Stomach (tissue), 9 donors: ENCODE data around the gene ELMO3. TPM values are rescaled to one million over a fixed set of nuclear protein-coding genes. Genes with fewer than 3 reads are reported as not detected.

ENCODE experiments used
- DNase-seq, 2 donors: peaks; one replicate each; pipeline versions ENCODE4 v3.0.0 to v3.0.0-alpha.2; 2013 to 2019
- H3K27ac ChIP-seq, 5 donors: fragments of 200-600 bp in 4 of 5; sonication (generic) in 4 of 5; one replicate each; pipeline ENCODE4 v1.5.1; 2013 to 2019; ENCODE audit warnings: mild to moderate bottlenecking in 1 of 5, moderate library complexity in 1 of 5
- H3K27me3 ChIP-seq, 3 donors: fragments of 200-600 bp; sonication (generic); one replicate each; pipeline ENCODE4 v1.5.1; 2017 to 2019; ENCODE audit warnings: mixed run types in 1 of 3
- H3K36me3 ChIP-seq, 4 donors: fragments of 200-600 bp; sonication (generic); 1 replicate in 3 of 4; 2 replicates in 1 of 4; pipeline ENCODE4 v1.5.1; 2016 to 2019
- H3K4me1 ChIP-seq, 4 donors: fragments of 200-600 bp; sonication (generic); one replicate each; pipeline ENCODE4 v1.5.1; 2016 to 2019
- H3K4me3 ChIP-seq, 4 donors: fragments of 200-600 bp; sonication (generic) in 3 of 4; one replicate each; pipeline ENCODE4 v1.5.1; 2016 to 2019; ENCODE audit warnings: mild to moderate bottlenecking in 1 of 4
- H3K9me3 ChIP-seq, 4 donors: fragments of 200-600 bp; sonication (generic); one replicate each; pipeline ENCODE4 v1.5.1; 2016 to 2019
- EP300 ChIP-seq: sonication (generic); formaldehyde crosslinking; IDR thresholded peaks from one replicate; pipeline ENCODE4 v1.6.1; 2017; ENCODE audit warnings: antibody characterized with exemption
- POLR2A ChIP-seq, 4 donors: fragments of 450-650 bp; IDR thresholded peaks; one replicate each; pipeline ENCODE4 v1.6.1; 2016; ENCODE audit warnings: antibody characterized with exemption in 4 of 4, control low read depth in 2 of 4, mild to moderate bottlenecking in 1 of 4, moderate library complexity in 1 of 4
- POLR2AphosphoS5 ChIP-seq, 3 donors: sonication (generic); formaldehyde crosslinking; IDR thresholded peaks; one replicate each; pipeline ENCODE4 v1.6.1; 2016; ENCODE audit warnings: antibody characterized with exemption in 3 of 3
- WGBS, 5 donors: extraction: QIAGEN DNeasy Blood & Tissue Kit in 3 of 5; methylation state at CpG; one replicate each; pipeline versions ENCODE4 v1.1.5 to v1.1.7; 2013 to 2018; 5-methylcytosine and 5-hydroxymethylcytosine counted together
- intact Hi-C: fragments of 100-400 bp; cut with DNase I; formaldehyde crosslinking; loops from one replicate; pipeline ENCODE4 v1.15.1; 2023; ENCODE audit warnings: low total_unique reads
- polyA plus RNA-seq, 3 donors: library from polyadenylated mRNA; stranded (reverse); fragments of 200-250 nt; gene quantifications; one replicate each; pipeline ENCODE4 v1.2.3, GENCODE V29; 2013
- total RNA-seq, 5 donors: library from RNA; depleted of rRNA; stranded (reverse); fragments of >200 nt; gene quantifications; one replicate each; pipeline versions ENCODE4 v1.1.0 to v1.2.3, GENCODE V29; 2014 to 2016
- TF ChIP-seq, protein P1 (sequence below), 7 experiments: fragments of 450-650 bp in 4 of 7; fragments of 200-600 bp in 3 of 7; sonication (generic) in 3 of 7; IDR thresholded peaks; one replicate each; pipeline ENCODE4 v1.5.1; 2016 to 2019; ENCODE audit warnings: antibody characterized with exemption in 7 of 7, control low read depth in 2 of 7, mild to moderate bottlenecking in 1 of 7
- donor health status: healthy with polysubstance abuse.
- donor health status: Bipolar disorder and iron deficiency.
- donor health status: healthy.

Gene ELMO3
- total and polyA plus RNA-seq, 8 donors = 11.6 to 133 (median 40.8) TPM

GRCh38 chr16:67182288-67182687 is 16.6 kb upstream of the ELMO3 start:
- intact Hi-C loops = no loop called here
- H3K27ac ChIP-seq = peak overlapping the region in 3 of 5 donors; percentile 95 to 97 (median 96)
- no peak for DNase-seq

DNA sequence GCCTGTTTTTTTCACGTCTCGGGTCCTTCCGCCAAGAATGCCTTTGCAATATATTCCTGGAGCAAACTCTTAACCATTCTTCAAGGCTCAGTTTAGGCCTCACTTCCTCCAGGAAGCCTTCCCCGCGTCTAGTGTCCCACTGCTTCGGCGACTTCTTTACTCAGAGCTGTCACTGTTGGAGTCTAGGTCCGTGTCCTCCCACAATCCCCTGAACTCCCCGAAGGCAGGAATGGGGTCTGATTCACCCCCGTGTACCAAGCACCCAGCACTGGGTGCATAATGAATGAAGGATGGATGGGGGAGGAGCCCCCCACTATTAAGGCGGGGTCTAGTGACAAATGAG is 15.7 kb upstream of the ELMO3 start:
- intact Hi-C loops = no loop called here
- no peaks in the 10 kb centered on the region for H3K9me3 ChIP-seq
- peak overlapping the region; percentile 60 to 98 (median 96) for H3K27ac ChIP-seq
- H3K27me3 ChIP-seq = peaks cover 0 to 4% (median 0%) of the 10 kb centered on the region in 3 donors
- WGBS, 5 donors = 7 to 11% (median 8%) methylated on average over 11 of the region's 11 CpGs
- H3K4me3 ChIP-seq = peak overlapping the region; percentile 54 to 78 (median 59)
- no peak for DNase-seq
- peaks cover 30 to 70% (median 48%) of the 10 kb centered on the region in 4 donors for H3K4me1 ChIP-seq
- no peak for TF ChIP-seq POLR2AphosphoS5 (IDR thresholded peaks at IDR 0.05)
- TF ChIP-seq, protein P1, sequence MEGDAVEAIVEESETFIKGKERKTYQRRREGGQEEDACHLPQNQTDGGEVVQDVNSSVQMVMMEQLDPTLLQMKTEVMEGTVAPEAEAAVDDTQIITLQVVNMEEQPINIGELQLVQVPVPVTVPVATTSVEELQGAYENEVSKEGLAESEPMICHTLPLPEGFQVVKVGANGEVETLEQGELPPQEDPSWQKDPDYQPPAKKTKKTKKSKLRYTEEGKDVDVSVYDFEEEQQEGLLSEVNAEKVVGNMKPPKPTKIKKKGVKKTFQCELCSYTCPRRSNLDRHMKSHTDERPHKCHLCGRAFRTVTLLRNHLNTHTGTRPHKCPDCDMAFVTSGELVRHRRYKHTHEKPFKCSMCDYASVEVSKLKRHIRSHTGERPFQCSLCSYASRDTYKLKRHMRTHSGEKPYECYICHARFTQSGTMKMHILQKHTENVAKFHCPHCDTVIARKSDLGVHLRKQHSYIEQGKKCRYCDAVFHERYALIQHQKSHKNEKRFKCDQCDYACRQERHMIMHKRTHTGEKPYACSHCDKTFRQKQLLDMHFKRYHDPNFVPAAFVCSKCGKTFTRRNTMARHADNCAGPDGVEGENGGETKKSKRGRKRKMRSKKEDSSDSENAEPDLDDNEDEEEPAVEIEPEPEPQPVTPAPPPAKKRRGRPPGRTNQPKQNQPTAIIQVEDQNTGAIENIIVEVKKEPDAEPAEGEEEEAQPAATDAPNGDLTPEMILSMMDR (IDR thresholded peaks at IDR 0.05) = no peak
- TF ChIP-seq EP300 = no peak
- no peak for TF ChIP-seq POLR2A (IDR thresholded peaks at IDR 0.05)
- no peaks in the 10 kb centered on the region for H3K36me3 ChIP-seq

More at GRCh38 chr16:67182288-67182687, 16.6 kb upstream of the ELMO3 start:
- Histone ChIP-seq H3K4me1 (peaks cover 37 to 80% (median 57%) of the 10 kb centered on the region in 4 donors), H3K27me3 (peaks cover 0 to 7% (median 0%) of the 10 kb centered on the region in 3 donors), H3K4me3 (no peak overlapping the region), H3K36me3 (no peaks in the 10 kb centered on the region), H3K9me3 (no peaks in the 10 kb centered on the region)
- TF ChIP-seq POLR2AphosphoS5 (IDR thresholded peaks at IDR 0.05) = no peak
- TF ChIP-seq POLR2A (IDR thresholded peaks at IDR 0.05) = no peak
- no peak for TF ChIP-seq EP300
- TF ChIP-seq, protein P1 (IDR thresholded peaks at IDR 0.05) = no peak
- 76 to 93% (median 87%) methylated on average over 2 of the region's 2 CpGs for WGBS, 5 donors

DNA sequence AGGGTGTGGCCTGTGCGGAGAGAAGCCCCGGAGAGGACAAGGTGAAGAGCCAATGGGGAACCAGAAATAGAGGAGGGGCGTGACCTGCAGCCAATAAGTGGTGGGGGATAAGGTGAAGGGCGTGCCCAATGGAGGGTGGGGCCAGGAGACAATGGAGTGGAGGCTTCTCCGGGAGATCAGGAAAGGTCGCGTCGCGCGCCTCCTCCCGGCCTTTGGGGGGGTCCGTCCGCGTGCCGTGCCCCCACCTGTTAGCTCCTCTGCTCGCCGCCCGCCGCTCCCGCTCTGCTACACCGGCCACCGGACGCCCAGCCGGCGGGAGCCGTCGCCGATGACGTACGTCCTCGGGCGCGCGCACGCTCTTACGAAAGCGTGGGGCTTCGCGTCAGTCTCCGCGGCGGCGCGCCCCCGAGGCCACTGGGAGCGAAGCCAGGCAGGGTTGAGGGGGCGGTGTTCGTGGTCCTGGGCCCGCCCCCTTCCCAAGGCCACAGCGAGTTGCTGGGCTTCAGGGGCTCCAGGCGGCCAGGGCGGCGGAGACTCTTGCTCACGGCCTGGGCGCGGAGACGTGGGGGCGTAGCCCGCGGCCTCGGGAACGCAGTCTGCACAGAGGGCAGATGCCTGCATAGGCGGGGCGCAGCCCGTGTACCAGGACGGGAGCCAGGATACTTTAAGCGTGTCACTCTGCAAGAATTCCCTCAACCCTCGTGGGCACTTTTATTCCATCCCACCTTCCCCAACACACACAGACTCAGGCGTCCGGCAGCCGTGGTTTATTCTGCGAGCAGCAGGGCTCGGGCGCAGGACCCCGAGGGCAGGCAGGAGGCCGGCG is 15.1 kb upstream of the ELMO3 start, which contains the start of gene MATCAP1:
TSS of gene MATCAP1 (minus strand) at position 337 of the 826 bp plus-strand sequence. CDS start 3,353 bp downstream, outside the sequence.
- Histone ChIP-seq H3K27ac (peak within 1 kb of the TSS; percentile 95 to 98 (median 97)), H3K4me1 (peaks cover 24 to 64% (median 42%) of the 10 kb centered on the region in 4 donors), H3K4me3 (peak within 1 kb of the TSS; percentile 54 to 78 (median 59)), H3K9me3 (no peaks in the 10 kb centered on the region), H3K27me3 (peaks cover 0 to 4% (median 0%) of the 10 kb centered on the region in 3 donors), H3K36me3 (no peaks in the 10 kb centered on the region)
- intact Hi-C loops = no loop called here
- DNase-seq = peak; percentile 94 to 99
- TF ChIP-seq POLR2A (IDR thresholded peaks at IDR 0.05) (no peak), POLR2AphosphoS5 (IDR thresholded peaks at IDR 0.05) (peak; percentile 13 to 83 (median 68)), EP300 (peak; percentile 35)
- TF ChIP-seq, protein P1 (IDR thresholded peaks at IDR 0.05) = no peak
- WGBS, 5 donors = 0 to 1% (median 0%) methylated on average over 21 to 77 of the region's 77 CpGs

GRCh38 chr16:67184453-67184994 is 14.4 kb upstream of the ELMO3 start:
- peaks cover 0 to 4% (median 0%) of the 10 kb centered on the region in 3 donors for H3K27me3 ChIP-seq
- peak overlapping the region; percentile 95 to 98 (median 97) for H3K27ac ChIP-seq
- H3K4me1 ChIP-seq = peaks cover 22 to 58% (median 38%) of the 10 kb centered on the region in 4 donors
- intact Hi-C loops = no loop called here
- 0 to 6% (median 5%) methylated on average over 28 to 59 of the region's 59 CpGs for WGBS, 5 donors
- DNase-seq = no peak
- H3K9me3 ChIP-seq = no peaks in the 10 kb centered on the region
- TF ChIP-seq, protein P1 (IDR thresholded peaks at IDR 0.05) = no peak
- TF ChIP-seq EP300 (no peak), POLR2A (IDR thresholded peaks at IDR 0.05) (no peak), POLR2AphosphoS5 (IDR thresholded peaks at IDR 0.05) (no peak)
- no peaks in the 10 kb centered on the region for H3K36me3 ChIP-seq
- peak overlapping the region; percentile 54 to 78 (median 59) for H3K4me3 ChIP-seq
